KMS-11 (cell line): ENCODE measurements around the gene LYRM1.

Experiments
- H2AFZ ChIP-seq: fragments of 200-600 bp; sonication (generic); 2 replicates; pipeline ENCODE4 v1.6.1; 2016; ENCODE audit warnings: antibody characterized with exemption, mixed run types, low read depth
- H3K27ac ChIP-seq: fragments of 200-600 bp; sonication (generic); 2 replicates; pipeline ENCODE4 v1.6.1; 2016; ENCODE audit warnings: mild to moderate bottlenecking, mixed run types
- H3K27me3 ChIP-seq: fragments of 200-600 bp; sonication (generic); 2 replicates; pipeline ENCODE4 v1.6.1; 2017; ENCODE audit warnings: mild to moderate bottlenecking, low read depth, mixed run types, moderate library complexity; ENCODE audit not compliant: insufficient read depth
- H3K36me3 ChIP-seq: fragments of 200-600 bp; sonication (generic); 2 replicates; pipeline ENCODE4 v1.6.1; 2017; ENCODE audit warnings: mild to moderate bottlenecking, mixed run types; ENCODE audit not compliant: insufficient read depth
- H3K4me1 ChIP-seq: fragments of 200-600 bp; sonication (generic); 2 replicates; pipeline ENCODE4 v1.6.1; 2016; ENCODE audit warnings: mild to moderate bottlenecking, low read depth, mixed run types; ENCODE audit not compliant: poor library complexity, severe bottlenecking
- H3K4me2 ChIP-seq: fragments of 200-600 bp; sonication (generic); 2 replicates; pipeline ENCODE4 v1.7.0; 2016; ENCODE audit warnings: mild to moderate bottlenecking, mixed run types
- H3K4me3 ChIP-seq: fragments of 200-600 bp; sonication (generic); IDR thresholded peaks from 2 replicates; pipeline ENCODE4 v1.6.1; 2017; ENCODE audit warnings: low read depth, low read length, mixed read lengths; ENCODE audit not compliant: insufficient read depth
- H3K79me2 ChIP-seq: fragments of 200-600 bp; sonication (generic); 2 replicates; pipeline ENCODE4 v1.6.1; 2016; ENCODE audit warnings: low read depth, mixed run types; ENCODE audit not compliant: insufficient read depth
- H3K9ac ChIP-seq: fragments of 200-600 bp; sonication (generic); 2 replicates; pipeline ENCODE4 v1.6.1; 2016; ENCODE audit warnings: mild to moderate bottlenecking, mixed run types
- H4K20me1 ChIP-seq: fragments of 200-600 bp; sonication (generic); 2 replicates; pipeline ENCODE4 v1.6.1; 2016; ENCODE audit warnings: mild to moderate bottlenecking, mixed run types; ENCODE audit not compliant: insufficient read depth
- TF ChIP-seq, protein P1 (sequence below): fragments of 200-600 bp; sonication (generic); conservative IDR thresholded peaks from 2 replicates; pipeline ENCODE4 v1.6.1; 2017; ENCODE audit warnings: low read depth, mild to moderate bottlenecking, antibody characterized with exemption, low read length, moderate library complexity, mixed read lengths

Gene LYRM1

DNA sequence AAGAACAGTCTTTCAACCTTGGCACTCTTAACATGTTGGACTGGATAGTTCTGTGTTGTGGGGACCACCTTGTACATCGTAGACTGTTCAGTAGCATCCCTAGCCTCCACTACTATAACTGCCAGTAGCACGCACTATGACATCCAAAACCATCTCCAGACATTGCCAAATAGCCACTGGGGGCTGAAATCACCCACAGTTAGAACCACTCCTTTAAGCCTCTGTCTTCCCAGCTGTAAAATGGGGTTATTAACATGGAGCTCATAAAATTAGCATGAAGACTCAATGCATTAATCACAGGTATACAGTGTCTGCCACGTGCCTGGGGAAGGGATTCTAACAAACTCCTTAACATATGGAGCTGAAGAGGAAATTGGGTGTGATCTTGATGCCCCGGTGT lies 49.7 kb downstream of the LYRM1 start:
- TF ChIP-seq, protein P1, sequence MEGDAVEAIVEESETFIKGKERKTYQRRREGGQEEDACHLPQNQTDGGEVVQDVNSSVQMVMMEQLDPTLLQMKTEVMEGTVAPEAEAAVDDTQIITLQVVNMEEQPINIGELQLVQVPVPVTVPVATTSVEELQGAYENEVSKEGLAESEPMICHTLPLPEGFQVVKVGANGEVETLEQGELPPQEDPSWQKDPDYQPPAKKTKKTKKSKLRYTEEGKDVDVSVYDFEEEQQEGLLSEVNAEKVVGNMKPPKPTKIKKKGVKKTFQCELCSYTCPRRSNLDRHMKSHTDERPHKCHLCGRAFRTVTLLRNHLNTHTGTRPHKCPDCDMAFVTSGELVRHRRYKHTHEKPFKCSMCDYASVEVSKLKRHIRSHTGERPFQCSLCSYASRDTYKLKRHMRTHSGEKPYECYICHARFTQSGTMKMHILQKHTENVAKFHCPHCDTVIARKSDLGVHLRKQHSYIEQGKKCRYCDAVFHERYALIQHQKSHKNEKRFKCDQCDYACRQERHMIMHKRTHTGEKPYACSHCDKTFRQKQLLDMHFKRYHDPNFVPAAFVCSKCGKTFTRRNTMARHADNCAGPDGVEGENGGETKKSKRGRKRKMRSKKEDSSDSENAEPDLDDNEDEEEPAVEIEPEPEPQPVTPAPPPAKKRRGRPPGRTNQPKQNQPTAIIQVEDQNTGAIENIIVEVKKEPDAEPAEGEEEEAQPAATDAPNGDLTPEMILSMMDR, result no peak
- H3K4me2 ChIP-seq, result no peak overlapping the region

DNA sequence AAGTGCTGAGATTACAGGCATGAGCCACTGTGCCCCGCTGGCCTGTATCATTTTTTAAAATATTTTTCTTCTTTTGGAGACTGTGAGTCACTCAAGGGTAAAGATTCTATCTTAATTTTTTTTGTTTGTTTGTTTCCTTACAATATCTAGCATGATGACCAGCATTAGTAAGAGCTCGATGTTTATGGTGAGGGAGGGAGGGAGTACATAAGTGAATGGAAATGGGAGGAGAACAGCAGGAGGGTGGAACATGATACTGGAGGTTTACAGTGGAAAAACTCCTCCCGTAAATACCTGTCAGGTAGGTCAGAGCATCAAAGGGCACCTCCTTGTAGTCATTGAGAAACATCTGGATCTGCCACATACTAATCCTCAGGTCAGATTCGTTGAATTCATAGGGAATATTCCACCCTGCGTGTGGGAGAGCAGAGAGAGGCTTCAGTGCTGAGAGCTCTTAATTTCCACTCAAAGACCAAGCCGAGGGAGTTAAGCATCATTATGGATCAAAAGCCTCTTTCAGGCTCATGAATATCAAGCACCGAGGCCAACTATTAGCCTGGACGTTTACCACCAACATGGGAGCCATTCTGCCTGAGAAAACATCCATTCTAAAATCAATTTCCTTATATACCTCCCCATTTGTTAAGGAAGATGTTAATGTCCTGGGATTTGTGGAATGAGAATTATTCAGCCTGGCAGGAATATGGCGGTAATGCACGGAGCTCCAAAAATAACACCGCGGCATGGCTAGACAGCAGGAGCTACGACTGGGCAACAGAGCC lies 51.8 kb downstream of the LYRM1 start:
- H3K27me3 ChIP-seq, result no peaks in the 10 kb centered on the region
- TF ChIP-seq, protein P1, result no peak
- H3K79me2 ChIP-seq, result no peaks in the 10 kb centered on the region
- H3K4me3 ChIP-seq, result no peak overlapping the region
- H3K4me2 ChIP-seq, result no peak overlapping the region
- H3K9ac ChIP-seq, result no peak overlapping the region
- H3K4me1 ChIP-seq, result no peaks in the 10 kb centered on the region
- H3K36me3 ChIP-seq, result no peaks in the 10 kb centered on the region
- H2AFZ ChIP-seq, result no peak overlapping the region
- H3K27ac ChIP-seq, result no peak overlapping the region
- H4K20me1 ChIP-seq, result no peaks in the 10 kb centered on the region

More for the DNA sequence above, 49.7 kb downstream of the LYRM1 start:
- Histone ChIP-seq H3K4me1 (no peaks in the 10 kb centered on the region), H3K4me3 (no peak overlapping the region), H3K36me3 (no peaks in the 10 kb centered on the region), H2AFZ (no peak overlapping the region), H3K27me3 (no peaks in the 10 kb centered on the region), H4K20me1 (no peaks in the 10 kb centered on the region), H3K27ac (no peak overlapping the region), H3K79me2 (no peaks in the 10 kb centered on the region), H3K9ac (no peak overlapping the region)

DNA sequence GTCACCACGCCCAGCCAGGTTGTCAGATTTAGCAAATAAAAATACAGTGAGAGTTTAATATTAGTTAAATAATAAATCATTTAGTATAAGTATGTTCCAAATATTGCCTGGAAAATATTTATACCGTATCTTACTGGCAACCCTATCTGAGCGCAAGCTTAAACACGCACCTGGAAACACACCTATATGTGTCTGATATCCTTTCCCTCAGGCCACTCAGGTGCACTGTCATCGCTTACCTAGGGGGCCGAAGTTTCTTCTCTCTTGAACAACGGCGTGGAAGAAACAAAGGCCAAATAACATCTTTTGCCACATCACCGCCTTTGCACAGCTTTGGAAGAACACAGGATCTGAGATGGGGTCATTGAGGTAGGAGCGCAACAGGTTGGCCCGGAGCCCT lies 54.0 kb downstream of the LYRM1 start:
- Histone ChIP-seq H2AFZ (no peak overlapping the region), H3K36me3 (no peaks in the 10 kb centered on the region)

DNA sequence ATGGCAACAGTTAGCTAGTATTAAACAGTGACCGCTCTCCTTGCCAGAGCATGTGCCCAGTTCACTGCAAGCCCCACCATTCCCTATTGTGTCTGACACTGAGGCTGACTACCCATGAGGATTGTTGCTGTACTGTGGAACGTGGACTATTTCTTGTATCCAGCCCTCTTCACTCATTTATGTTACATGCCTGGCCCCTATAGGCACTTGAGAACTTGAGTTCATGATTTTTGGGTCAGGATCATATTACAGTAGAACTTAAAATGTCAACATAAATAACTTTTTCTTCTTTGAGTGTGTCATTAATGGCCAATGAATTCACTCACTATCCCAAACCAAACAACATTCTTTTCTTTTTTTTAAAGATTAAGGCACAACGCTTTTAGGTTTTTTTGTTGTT lies 55.7 kb downstream of the LYRM1 start:
- Histone ChIP-seq H4K20me1 (no peaks in the 10 kb centered on the region), H3K79me2 (no peaks in the 10 kb centered on the region), H2AFZ (no peak overlapping the region), H3K4me1 (no peaks in the 10 kb centered on the region), H3K4me2 (no peak overlapping the region), H3K9ac (no peak overlapping the region), H3K36me3 (no peaks in the 10 kb centered on the region), H3K4me3 (no peak overlapping the region), H3K27ac (no peak overlapping the region), H3K27me3 (no peaks in the 10 kb centered on the region)
- TF ChIP-seq, protein P1, result no peak

More for the DNA sequence above, 54.0 kb downstream of the LYRM1 start:
- Histone ChIP-seq H3K9ac (no peak overlapping the region), H3K27ac (no peak overlapping the region), H3K27me3 (no peaks in the 10 kb centered on the region), H3K4me3 (no peak overlapping the region), H3K4me2 (no peak overlapping the region), H3K79me2 (no peaks in the 10 kb centered on the region), H3K4me1 (no peaks in the 10 kb centered on the region), H4K20me1 (no peaks in the 10 kb centered on the region)
- TF ChIP-seq, protein P1, result no peak
